Measurements from ENCODE around the gene CRELD2.

Gene CRELD2

DNA sequence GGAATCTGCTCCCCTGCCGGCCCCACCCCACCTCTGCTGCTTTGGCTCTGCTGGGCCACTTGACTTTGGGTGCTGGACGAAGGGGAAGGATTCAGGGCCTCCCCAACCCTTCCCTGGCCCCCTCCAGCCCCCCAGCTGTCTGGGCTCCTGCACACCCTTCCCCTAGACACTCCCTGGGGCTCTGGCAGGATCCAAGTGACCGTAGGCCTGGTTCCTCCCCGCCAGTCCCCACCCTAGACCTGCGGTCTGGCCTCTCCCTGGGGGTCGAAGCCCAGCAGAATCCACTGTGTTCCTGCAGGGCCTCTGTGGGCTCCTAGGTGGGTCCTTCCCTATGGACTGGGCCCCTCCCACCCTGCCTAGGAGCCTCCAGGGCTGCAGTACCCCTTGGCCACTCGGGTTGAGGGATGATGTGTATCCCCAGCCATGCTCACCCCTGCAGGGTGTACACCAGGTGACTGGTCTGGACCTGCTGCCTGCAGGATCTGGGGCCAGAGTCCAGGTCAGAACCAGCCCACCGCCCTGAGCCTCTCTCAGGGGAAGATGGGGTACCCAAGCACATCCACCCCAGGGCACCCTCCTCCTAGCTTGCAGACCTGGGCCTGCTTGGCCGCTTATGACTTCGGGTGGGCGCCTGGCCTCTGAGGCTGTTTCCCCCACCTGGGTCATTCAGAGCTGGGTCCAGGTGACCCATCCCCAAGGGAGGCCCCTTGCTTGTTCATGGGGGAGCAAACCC is 47.8 kb downstream of the CRELD2 start:
- in situ Hi-C loops (cut with HindIII; ENCODE audit: low sequenced_read_pairs), result no loop called here

DNA sequence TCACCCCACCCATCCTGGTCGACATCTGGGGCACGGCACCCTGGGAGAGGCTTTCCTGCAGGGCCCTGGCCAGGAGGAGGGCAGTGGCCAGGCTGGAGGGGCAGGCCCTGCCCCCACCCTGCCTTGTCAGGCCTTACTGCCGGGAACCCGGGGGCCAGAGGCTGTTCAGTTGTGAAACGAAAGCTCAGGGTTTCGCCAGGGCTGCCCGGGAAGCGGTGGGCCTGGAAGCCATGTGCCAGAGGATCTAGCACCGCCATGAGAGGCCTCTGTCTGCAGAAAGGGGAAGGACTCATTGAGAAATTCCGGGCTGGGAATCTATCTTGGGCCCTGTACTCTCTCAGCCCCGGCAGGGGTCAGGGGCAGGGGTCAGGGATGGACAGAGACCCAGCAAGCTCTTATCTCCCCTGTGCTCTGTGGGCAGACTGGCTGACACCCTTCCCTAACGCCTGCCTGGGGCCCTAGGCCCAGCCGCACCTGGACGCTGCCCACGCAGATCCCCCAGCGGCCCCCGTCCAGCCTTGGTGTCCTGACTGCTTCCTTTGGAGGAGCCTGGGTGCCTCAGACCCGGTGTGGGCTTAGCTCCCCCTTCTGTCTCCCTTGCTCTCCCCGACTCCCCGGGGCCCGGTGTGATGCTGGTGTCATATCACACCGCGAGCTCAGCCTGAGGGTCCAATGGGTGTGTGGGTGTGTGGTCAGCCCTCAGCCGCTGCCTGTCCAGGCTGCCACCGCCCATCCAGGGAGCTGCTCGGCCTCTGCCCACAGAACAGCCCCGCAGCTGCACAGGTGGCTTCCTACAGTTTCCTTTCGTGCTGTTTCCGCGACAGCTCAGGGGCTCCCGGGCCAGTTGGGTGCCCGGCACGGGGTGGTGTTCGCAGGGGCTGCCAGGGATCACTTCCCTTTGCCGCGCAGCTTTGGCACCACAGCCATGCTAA is 48.6 kb downstream of the CRELD2 start:
- in situ Hi-C loops (cut with HindIII; ENCODE audit: low sequenced_read_pairs), result no loop called here

DNA sequence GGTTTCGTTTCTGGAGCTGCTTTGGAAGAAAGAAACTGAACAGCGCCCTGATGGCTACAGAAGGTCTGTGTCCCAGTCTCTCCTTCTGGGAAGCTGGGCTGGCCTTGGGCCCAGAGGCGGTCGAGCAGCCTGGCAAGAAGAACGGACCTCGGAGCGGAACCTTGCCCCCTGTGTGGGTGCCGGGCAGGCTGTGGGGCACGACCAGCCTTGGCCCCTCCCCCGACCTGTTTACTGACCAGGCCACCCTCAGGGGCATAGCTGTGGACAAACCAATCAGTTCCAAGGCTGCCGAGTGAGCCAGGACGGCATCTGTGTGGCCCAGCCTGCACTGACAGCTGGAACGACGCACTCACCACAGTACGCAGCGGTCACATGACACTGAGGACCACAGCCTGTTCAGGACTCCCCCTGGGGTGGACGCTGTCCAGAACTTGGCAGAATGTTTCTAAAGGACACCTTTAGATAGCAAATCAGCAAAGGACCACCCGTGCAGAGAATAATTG is 49.3 kb downstream of the CRELD2 start:
- in situ Hi-C loops (cut with HindIII; ENCODE audit: low sequenced_read_pairs), result no loop called here

DNA sequence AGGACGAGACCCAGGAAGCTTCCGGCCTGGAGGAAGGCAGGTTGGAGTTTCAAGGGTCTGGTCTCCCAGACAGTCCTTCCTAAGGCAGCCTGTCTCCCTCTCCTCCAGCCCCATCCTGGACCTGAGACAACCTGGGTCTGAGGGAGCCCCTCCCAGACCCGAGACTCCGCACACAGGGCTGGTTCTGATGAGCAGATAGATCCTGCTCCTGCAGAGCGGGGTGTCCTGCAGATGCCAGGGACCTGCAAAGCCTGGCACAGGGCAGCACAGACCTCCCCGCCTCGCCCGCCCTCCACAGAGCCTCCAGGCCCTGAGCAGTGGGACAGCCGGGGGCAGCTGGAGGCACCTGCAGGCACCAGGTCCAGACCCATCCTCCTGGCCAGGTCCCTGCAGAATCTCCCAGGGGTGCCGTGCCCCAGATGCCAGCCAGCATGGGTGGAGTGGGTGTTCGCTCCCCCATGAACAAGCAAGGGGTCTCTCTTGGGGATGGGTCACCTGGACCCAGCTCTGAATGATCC is 49.9 kb downstream of the CRELD2 start:
- in situ Hi-C loops (cut with HindIII; ENCODE audit: low sequenced_read_pairs), result no loop called here

DNA sequence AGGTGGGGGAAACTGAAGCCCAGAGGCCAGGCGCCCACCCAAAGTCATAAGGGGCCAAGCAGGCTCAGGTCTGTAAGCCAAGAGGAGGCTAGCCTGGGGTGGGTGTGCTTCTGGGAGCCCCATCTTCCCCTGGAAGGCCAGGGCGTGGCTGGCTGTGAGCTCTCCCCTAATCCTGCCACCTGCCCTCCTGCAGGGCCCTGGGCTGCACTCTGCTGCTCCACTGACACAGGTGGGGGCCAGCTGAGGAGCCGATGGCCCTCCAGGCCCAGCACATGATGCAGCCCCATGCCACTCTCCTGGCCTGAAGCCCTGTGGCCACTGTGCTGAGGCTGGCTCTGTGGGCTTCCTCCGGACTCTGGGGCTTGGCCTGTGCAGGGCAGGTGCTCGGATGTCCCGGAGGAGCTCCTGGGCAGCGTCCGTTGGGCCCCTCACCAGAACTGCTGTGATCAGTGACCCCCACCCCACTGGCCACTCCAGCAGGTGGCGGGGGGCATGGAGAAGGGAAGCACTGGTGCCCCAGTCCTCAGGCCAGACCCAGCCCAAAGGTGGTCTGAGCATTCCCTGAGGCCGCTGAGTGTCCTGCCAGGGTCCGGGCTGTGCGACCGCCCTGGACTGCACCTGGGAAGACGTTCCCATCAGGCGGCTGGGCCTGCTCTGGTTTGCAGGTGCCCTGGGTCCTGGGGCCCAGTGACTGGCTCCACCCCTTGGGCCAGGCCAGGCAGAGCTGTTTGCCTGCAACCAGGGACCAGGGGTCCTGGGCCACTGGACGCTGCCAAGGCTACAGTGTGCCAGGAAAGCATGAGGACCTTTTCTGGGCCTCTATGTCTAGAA is 50.6 kb downstream of the CRELD2 start:
- in situ Hi-C loops (cut with HindIII; ENCODE audit: low sequenced_read_pairs), result no loop called here

DNA sequence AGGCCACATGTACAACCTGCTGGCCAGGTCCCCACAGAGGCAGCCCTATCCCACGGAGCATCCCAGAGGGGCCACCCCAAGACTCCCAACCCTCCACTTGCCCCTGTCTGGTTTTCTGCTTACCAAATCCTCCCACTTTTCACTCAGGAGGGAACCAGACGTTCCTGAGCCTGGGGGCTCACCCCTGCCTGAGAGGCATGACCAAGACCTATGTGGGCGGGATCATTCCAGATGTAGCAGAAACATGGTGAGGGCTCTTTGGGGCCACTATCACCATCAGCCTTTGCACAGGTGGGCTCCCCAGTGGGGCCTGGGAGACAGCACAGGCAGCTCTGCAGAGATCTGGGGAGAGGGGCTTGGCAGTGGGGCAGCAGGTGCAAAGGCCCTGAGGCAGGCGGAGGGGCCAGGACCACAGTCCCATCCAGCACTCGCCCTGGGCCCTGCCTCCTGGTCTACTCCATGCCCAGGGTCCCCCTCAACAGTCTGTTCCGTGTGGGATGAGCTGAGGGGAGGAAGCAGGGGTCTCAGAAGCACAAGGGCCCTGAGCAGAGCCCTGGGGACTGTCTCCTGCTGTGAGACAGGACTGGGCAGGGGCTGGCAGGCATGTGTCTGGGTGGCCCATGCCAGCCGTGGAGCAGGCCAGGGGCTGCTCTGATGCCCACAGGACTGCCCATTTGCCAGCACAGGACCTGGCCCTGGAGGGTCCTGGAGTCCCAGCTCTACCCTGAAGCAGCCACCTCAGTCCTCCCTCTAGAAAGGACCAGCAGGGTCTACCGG is 51.5 kb downstream of the CRELD2 start:
- in situ Hi-C loops (cut with HindIII; ENCODE audit: low sequenced_read_pairs), result no loop called here

DNA sequence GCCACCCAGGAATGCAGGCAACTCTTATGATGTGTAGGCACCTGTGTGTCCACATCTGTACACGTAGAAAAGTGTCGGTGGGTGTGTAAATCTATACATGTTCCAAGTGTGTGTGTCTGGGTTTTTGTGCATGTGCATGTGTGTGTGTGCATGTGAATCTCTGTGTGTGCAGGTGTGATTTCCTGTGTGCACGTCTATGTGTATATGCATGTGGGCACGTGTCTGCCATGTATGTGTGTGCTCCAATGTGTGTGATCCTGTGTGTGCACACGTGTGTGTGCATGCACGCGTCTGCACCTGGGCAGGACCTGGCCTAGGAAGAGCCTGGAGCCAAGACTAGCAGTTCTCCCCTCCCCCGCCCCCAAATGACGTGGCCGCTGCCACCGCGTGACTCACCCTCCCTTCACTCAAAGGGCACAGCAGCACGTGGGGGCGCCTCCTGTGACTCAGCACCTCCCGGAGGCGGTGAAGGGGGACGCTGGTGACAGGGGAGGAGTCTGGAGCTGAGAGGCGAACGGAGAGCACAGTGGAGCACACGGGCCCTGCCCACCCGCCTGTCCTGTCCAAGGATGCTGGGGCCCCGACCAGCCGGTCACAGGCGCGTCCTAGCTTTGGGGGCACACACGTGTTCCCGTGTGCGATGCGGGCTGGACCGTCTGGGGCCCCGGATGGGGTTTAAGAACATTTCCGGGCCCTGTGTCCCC is 52.2 kb downstream of the CRELD2 start:
- in situ Hi-C loops (cut with HindIII; ENCODE audit: low sequenced_read_pairs), result no loop called here

DNA sequence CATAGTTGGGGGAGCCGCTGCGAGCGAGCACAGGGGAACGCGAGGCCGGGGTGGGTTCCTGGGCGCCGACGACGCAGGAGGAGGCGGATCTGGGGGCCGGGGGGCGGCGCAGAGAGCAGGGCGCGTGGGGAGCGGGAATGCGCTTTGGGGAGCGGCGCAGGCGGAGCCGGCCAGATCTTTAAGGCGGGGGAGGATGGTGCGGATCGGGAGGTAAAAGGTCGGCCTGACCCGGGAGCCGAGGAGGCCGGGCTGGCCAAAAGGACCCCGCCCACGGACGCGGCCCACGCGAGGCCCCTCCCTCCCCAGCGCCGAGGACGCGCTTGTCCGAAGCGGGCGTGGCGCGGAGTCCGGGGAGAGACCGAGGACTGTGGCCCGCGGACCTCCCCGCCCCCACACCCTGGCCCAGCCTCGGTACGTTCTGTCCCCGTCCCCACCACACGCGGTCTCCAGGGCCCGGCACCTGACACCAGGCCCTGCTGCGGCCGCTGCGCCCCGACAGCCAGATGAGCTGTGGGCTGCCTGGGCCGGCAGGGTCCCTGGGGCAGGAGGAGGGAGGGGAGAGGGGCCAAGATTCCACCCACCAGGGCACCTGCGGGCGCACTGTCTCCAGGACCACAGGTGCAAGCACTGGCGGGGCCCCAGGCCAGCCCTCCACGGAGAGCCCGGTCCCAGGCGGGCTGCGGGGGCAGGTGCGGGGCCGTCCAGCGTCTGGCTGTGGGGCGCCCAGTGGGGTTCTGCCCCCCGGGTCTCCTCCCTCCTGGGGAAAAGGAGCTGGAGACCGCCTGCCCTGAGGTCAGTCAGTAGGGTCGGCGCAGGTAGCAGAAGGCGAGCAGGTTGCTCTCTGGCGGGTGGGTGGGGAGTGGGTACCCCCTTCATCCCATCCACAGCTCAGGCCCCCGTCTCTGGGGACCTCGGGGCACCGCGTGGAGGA is 53.1 kb downstream of the CRELD2 start:
- in situ Hi-C loops (cut with HindIII; ENCODE audit: low sequenced_read_pairs), result no loop called here

DNA sequence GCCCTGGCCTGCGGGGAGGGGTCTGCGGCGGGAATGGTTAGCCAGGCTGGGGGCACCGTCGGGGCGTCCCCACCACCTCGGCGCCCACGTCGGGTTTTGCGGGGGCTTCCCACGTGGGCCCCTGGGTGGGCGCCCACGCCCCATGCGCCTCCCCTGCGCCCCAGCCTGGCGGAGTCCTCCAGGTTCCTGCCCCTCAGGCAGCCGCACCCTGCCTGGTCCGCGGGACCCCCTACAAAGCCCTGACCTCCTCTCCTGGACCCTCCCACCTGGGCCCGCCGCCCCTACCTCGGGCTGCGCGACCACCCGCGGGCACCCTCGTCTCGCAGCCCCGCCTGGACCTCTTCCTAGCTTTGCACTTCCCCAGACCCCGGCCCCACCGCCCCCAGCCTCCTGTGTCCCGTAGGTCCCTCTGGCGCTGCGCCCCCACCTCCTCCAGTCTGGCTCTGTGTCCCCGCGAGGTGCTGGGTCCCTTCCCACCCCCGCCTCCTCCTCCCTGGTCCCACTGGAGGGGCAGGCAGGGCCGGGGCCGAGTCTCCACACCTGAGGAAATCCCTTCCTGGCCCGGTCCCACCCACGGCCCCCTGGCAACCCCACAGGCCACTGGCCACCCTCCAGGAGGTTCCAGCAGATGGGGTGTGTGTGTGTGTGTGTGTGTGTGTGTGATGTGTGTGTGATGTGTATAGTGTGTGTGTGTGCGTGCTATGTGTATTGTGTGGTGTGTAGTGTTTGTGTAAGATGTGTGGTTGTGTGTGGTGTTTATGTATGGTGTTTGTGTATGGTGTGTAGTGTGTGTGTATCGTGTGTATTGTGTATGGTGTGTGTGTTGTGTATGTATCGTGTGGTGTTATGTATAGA is 54.0 kb downstream of the CRELD2 start:
- in situ Hi-C loops (cut with HindIII; ENCODE audit: low sequenced_read_pairs), result no loop called here

DNA sequence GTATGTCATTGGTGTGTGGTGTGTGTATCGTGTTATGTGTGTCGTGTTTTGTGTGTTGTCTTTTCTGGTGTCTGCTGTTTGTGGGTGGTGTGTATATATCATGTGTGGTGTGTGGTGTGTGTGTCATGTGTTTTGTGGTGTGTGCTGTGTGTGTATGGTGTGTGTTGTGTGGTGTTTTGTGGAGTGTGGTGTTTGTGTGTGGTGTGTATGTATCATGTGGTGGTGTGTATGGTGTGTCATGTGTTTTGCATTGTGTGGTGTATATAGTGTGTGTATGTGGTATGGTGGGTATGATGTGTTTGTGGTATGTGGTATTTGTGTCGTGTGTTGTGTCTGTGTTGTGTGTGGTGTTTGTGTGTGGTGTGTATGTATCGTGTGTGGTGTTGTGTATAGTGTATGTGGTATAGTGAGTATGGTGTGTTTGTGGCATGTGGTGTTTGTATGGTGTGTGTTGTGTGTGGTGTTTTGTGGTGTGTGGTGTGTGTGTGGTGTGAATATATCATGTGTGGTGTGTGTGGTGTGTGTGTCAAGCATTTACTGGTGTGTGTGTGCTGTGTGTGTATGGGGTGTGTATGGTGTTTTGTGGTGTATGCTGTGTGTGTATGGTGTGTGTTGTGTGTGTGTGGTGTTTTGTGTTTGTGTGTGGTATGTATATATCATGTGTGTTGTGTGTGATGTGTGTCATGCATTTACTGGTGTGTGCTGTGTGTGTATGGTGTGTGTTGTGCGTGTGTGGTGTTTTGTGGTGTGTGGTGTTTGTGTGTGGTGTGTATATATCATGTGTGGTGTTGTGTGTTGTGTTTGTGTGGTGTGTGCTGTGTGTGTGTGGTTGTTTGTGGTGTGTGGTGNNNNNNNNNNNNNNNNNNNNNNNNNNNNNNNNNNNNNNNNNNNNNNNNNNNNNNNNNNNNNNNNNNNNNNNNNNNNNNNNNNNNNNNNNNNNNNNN is 54.9 kb downstream of the CRELD2 start:
- in situ Hi-C loops (cut with HindIII; ENCODE audit: low sequenced_read_pairs), result no loop called here

DNA sequence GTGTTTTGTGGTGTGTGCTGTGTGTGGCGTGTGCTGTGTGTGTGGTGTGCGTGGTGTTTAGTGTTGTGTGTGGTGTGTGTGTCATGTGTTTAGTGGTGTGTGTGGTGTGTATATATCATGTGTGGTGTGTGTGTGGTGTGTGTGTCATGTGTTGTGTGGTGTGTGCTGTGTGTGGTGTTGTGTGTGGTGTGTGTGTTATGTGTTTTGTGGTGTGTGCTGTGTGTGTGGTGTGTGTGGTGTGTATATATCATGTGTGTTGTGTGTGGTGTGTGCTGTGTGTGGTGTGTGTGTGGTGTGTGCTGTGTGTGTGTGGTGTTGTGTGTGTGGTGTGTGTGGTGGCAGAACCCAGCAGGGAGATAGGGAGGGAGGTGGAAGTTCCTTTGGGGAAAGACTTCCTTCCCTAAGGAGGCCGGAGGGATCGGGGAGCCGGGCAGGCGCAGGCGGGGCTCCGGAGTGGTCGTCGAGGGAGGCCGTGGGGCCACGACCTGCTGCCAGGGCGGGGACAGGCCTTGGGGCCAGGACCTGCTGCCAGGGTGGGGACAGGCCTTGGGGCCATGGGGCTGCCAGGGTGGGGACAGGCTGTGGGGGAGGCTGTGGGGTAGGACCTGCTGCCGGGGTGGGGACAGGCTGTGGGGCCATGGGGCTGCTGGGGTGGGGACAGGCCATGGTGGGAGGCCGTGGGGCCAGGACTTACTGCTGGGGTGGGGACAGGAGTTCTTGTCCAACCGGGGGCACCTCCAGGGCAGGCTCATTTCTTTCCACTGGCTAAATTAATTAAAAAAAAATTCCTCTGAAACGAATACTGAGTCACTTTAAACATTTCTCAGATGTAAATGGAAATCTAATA is 57.3 kb downstream of the CRELD2 start:
- in situ Hi-C loops (cut with HindIII; ENCODE audit: low sequenced_read_pairs), result no loop called here

DNA sequence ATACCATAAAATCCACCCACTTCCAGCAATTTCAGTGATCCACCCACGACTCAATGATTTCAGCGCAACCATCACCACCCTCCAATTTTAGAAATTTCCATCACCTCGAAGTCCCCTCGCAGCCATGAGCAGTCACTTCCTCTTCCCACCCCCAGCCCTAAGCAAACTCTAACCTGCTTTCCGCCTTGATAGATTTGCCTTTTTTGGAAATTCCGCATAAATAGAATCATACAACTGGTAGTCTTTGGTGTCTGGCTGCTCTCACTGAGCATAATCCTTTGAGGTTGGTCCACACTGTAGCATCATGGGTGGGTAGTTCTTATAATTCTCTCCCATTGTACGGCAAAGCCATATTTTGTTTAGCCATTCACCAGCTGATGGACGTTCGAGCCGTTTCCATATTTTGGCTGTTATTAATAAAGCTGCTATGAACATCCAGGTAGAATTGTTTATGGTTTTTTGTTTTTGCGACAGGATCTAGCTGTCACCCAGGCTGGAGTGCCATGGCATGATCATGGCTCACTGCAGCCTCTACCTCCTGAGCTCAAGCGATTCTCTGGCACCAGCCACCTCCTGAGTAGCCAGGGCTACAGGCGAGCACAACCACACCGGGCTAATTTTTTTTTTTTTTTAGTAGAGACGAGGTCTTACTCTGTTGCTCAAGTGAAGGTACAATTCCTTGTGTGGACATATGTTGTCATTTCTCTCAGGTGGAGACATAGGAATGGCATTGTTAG is 58.2 kb downstream of the CRELD2 start:
- in situ Hi-C loops (cut with HindIII; ENCODE audit: low sequenced_read_pairs), result no loop called here
